LNCaP clone FGC (cell line): ENCODE measurements around the gene LRRC4B.
A peak's percentile ranks its signal among the peaks of the same experiment; 100 is the strongest.
"Not testable (repeated sequence)": the region's sequence is repeated elsewhere in the genome, so short reads cannot be mapped to it uniquely, and the experiment has no call there.

Experiments
- DNase-seq: peaks from one replicate; pipeline ENCODE4 v3.0.0-alpha.2; 2011; ENCODE audit warnings: low read depth
- H3K4me3 ChIP-seq: 2 replicates; pipeline ENCODE4 v1.5.1; 2011; ENCODE audit warnings: mild to moderate bottlenecking, low read depth, low read length, control low read depth
- CTCF ChIP-seq: IDR thresholded peaks from 2 replicates; pipeline ENCODE4 v1.5.1; 2012; ENCODE audit warnings: mild to moderate bottlenecking; ENCODE audit not compliant: control insufficient read depth, insufficient read depth; ENCODE audit errors: extremely low read depth

LRRC4B gene

GRCh38 chr19:50531171-50531612, 37.0 kb downstream of the LRRC4B start:
- no peak overlapping the region for H3K4me3 ChIP-seq
- no peak for DNase-seq
- TF ChIP-seq CTCF = no peak

GRCh38 chr19:50528052-50528451, 40.2 kb downstream of the LRRC4B start:
- DNase-seq, H3K4me3 ChIP-seq: not testable (repeated sequence)

GRCh38 chr19:50522881-50523280, 45.4 kb downstream of the LRRC4B start:
- DNase-seq = no peak
- no peak overlapping the region for H3K4me3 ChIP-seq
- TF ChIP-seq CTCF = no peak

- H3K4me3 ChIP-seq = no peak overlapping the region
- no peak for DNase-seq
- TF ChIP-seq CTCF = no peak
Measured at GRCh38 chr19:50520822-50521465, 47.3 kb downstream of the LRRC4B start.

GRCh38 chr19:50519006-50519575, 49.1 kb downstream of the LRRC4B start:
- no peak overlapping the region for H3K4me3 ChIP-seq
- no peak for DNase-seq
- TF ChIP-seq CTCF = no peak

- 0 out of 2 replicates have a peak, but pooled peaks have one; percentile 9 for TF ChIP-seq CTCF
- no peak overlapping the region for H3K4me3 ChIP-seq
- no peak for DNase-seq
Measured at GRCh38 chr19:50518091-50519005, 49.9 kb downstream of the LRRC4B start.

- no peak for DNase-seq
- no peak for TF ChIP-seq CTCF
- H3K4me3 ChIP-seq = no peak overlapping the region
Measured at GRCh38 chr19:50517704-50518075, 50.5 kb downstream of the LRRC4B start.
